GM12801 (cell line): ENCODE results near the gene PPIB.

Experiments used
- CTCF ChIP-seq: IDR thresholded peaks from one replicate; pipeline ENCODE4 v1.5.1; 2011; ENCODE audit warnings: control low read depth; ENCODE audit not compliant: insufficient read length; ENCODE audit errors: extremely low read depth

PPIB gene

GRCh38 chr15:64133623-64134344 is 29.0 kb downstream of the PPIB start:
- no peak for TF ChIP-seq CTCF

DNA sequence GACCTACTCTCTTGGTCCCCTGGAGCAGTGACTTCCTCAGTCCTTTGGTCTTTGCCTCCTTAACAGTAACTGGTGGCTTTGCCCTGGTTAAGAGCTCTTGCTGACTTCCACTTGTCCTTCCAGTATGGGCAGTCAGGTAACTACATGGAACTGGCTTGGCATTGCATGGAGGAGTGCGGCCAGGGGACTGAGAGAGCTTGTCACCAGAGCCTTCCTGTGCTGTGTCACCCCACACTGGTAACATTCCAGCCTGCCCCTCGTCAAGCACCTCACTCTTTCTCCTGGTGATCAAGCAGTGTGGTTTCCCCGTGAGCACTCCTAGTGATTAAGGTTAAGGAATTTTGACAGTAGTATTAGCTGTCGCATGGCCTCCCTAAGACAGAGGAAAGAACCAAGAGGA is 30.6 kb downstream of the PPIB start:
- no peak for TF ChIP-seq CTCF

DNA sequence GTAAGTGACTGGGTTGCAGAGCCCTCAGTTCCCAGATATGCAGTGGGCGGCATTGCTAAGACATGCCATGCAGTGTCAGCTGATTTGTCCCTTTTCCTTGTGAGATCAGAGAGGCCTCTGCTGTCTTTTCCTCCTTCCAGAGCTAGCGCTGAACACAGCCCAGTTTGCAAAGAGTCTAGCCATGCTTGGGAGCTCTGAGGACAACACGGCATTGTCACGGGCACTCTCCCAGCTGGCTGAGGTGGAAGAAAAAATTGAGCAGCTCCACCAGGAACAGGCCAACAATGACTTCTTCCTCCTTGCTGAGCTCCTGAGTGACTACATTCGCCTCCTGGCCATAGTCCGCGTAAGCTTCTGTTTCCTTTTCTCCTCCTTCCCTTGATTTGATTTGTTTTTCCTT is 31.3 kb downstream of the PPIB start:
- TF ChIP-seq CTCF = no peak

DNA sequence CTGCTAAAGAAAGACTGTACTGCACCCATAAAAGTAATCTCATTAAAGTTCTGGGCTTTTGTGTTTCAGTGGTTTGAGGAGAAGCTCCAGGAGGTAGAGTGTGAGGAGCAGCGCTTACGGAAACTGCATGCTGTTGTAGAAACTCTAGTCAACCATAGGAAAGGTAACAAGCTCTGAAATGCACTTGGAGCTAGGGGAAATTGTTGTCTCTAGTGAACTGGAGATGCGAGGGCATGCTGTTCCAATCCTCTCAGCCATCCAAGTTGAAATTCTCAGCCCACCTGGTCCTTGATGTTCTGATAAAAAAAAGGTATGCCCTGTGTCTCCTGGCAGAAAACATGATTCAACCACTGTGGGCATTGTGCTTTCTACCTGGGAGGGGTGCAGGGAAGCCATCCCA is 32.7 kb downstream of the PPIB start:
- no peak for TF ChIP-seq CTCF

- TF ChIP-seq CTCF = no peak
Measured at GRCh38 chr15:64127521-64128270, 35.1 kb downstream of the PPIB start.

DNA sequence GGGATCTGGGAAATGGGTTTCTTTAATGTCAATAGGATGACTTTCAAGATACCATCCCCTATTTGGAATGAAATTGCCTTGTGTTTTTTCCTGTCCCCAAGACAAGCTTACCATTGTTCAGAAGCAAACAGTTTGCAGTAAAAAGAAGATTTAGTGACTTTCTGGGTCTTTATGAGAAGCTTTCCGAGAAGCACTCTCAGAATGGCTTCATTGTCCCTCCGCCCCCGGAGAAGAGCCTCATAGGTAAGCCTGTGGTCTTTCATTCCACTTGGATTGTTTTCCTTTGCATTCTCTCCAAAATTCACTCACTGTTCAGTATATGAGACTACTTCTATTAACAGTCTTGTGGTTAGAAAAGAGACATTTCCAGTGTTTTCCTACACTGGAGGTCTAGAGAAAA is 36.8 kb downstream of the PPIB start:
- TF ChIP-seq CTCF = no peak

DNA sequence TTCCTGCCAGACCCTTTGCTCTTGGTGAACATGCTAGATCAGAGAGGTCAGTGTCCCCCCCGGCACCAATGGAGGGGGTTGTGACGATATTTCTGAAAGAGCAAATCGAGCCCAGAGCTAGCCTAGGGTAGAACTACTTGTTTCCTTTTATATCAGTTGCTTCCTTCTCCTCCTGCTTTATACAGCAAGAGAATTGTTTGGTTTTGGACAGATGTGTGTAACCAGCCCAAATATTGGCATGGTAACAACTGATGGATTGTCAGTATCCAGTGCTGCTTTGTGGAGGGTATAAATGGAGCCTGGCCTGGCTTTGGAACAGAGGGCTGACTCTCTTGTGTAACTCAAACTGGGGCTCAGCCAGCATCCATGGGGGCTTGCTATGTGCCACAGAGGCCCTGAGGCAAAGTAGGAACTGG is 39.9 kb downstream of the PPIB start:
- no peak for TF ChIP-seq CTCF
